ENCODE results near the gene TMEM132D. TPM values are rescaled to one million over a fixed set of nuclear protein-coding genes. Genes with fewer than 3 reads are reported as not detected.

TMEM132D gene
- polyA plus RNA-seq, 1 experiment, result 0.02 TPM

- DNase-seq (ENCODE audit: low read depth), result no peak
- ChIA-PET POLR2A (no interaction called here), CTCF (no interaction called here)
- Histone ChIP-seq H3K4me3 (ENCODE audit: low read depth, low read length) (no peak overlapping the region), H3K36me3 (ENCODE audit: control insufficient read depth, insufficient read depth, low read length) (no peaks in the 10 kb centered on the region), H3K27me3 (ENCODE audit: control insufficient read depth, insufficient read depth, low read length) (no peaks in the 10 kb centered on the region)
- TF ChIP-seq CTCF (IDR thresholded peaks at IDR 0.05; ENCODE audit: insufficient read depth, low read depth, low read length), result no peak
Observed at GRCh38 chr12:129096184-129096583, 807.6 kb downstream of the TMEM132D start.

GRCh38 chr12:129089576-129089975 is 814.2 kb downstream of the TMEM132D start:
- Histone ChIP-seq H3K36me3 (ENCODE audit: control insufficient read depth, insufficient read depth, low read length) (no peaks in the 10 kb centered on the region), H3K27me3 (ENCODE audit: control insufficient read depth, insufficient read depth, low read length) (no peaks in the 10 kb centered on the region), H3K4me3 (ENCODE audit: low read depth, low read length) (no peak overlapping the region)
- POLR2A ChIA-PET, result no interaction called here
- no peak for TF ChIP-seq CTCF (IDR thresholded peaks at IDR 0.05; ENCODE audit: insufficient read depth, low read depth, low read length)
- no peak for DNase-seq (ENCODE audit: low read depth)
- CTCF ChIA-PET, result no interaction called here

- no peaks in the 10 kb centered on the region for H3K27me3 ChIP-seq (ENCODE audit: control insufficient read depth, insufficient read depth, low read length)
- no peak overlapping the region for H3K4me3 ChIP-seq (ENCODE audit: low read depth, low read length)
- CTCF ChIA-PET, result no interaction called here
- no peaks in the 10 kb centered on the region for H3K36me3 ChIP-seq (ENCODE audit: control insufficient read depth, insufficient read depth, low read length)
- POLR2A ChIA-PET, result no interaction called here
- no peak for TF ChIP-seq CTCF (IDR thresholded peaks at IDR 0.05; ENCODE audit: insufficient read depth, low read depth, low read length)
- no peak for DNase-seq (ENCODE audit: low read depth)
Observed at GRCh38 chr12:129084875-129085826, 818.7 kb downstream of the TMEM132D start.

GRCh38 chr12:129083121-129083840 is 820.5 kb downstream of the TMEM132D start:
- no peak overlapping the region for H3K4me3 ChIP-seq (ENCODE audit: low read depth, low read length)
- no peaks in the 10 kb centered on the region for H3K27me3 ChIP-seq (ENCODE audit: control insufficient read depth, insufficient read depth, low read length)
- POLR2A ChIA-PET, result no interaction called here
- no peaks in the 10 kb centered on the region for H3K36me3 ChIP-seq (ENCODE audit: control insufficient read depth, insufficient read depth, low read length)
- CTCF ChIA-PET, result interaction anchor here (0.6 kb wide), 1 partner anchor 182 kb away, joined by 3 read pairs; no protein-coding TSS in a partner anchor
- DNase-seq (ENCODE audit: low read depth), result no peak
- no peak for TF ChIP-seq CTCF (IDR thresholded peaks at IDR 0.05; ENCODE audit: insufficient read depth, low read depth, low read length)

GRCh38 chr12:129082441-129082840 is 821.4 kb downstream of the TMEM132D start:
- DNase-seq (ENCODE audit: low read depth), result no peak
- Histone ChIP-seq H3K36me3 (ENCODE audit: control insufficient read depth, insufficient read depth, low read length) (no peaks in the 10 kb centered on the region), H3K27me3 (ENCODE audit: control insufficient read depth, insufficient read depth, low read length) (no peaks in the 10 kb centered on the region), H3K4me3 (ENCODE audit: low read depth, low read length) (no peak overlapping the region)
- POLR2A ChIA-PET, result no interaction called here
- CTCF ChIA-PET, result no interaction called here
- no peak for TF ChIP-seq CTCF (IDR thresholded peaks at IDR 0.05; ENCODE audit: insufficient read depth, low read depth, low read length)
